MM.1S (cell line): ENCODE results near the gene ANTKMT.
A peak's percentile ranks its signal among the peaks of the same experiment; 100 is the strongest.

Experiments used
- DNase-seq: peaks from one replicate; pipeline ENCODE4 v3.0.0-alpha.2; 2015
- H2AFZ ChIP-seq: fragments of 300-600 bp; sonication (generic); 2 replicates; pipeline ENCODE4 v1.6.0; 2016; ENCODE audit warnings: antibody characterized with exemption, low read length
- H3F3A ChIP-seq: fragments of 300-600 bp; sonication (generic); 2 replicates; pipeline ENCODE4 v1.6.1; 2016; ENCODE audit warnings: mild to moderate bottlenecking, antibody characterized with exemption, low read length, moderate library complexity, mixed read lengths; ENCODE audit not compliant: insufficient read depth
- H3K27ac ChIP-seq: fragments of 300-600 bp; sonication (generic); 2 replicates; pipeline ENCODE4 v1.5.1; 2016; ENCODE audit warnings: mild to moderate bottlenecking, low read length
- H3K27me3 ChIP-seq: fragments of 300-600 bp; sonication (generic); replicated peaks from 2 replicates; pipeline ENCODE4 v1.6.0; 2016; ENCODE audit warnings: low read length; ENCODE audit not compliant: insufficient read depth
- H3K36me3 ChIP-seq: fragments of 300-600 bp; sonication (generic); replicated peaks from 2 replicates; pipeline ENCODE4 v1.6.1; 2016; ENCODE audit warnings: mild to moderate bottlenecking, low read length, mixed read lengths; ENCODE audit not compliant: insufficient read depth
- H3K4me1 ChIP-seq: fragments of 300-600 bp; sonication (generic); 2 replicates; pipeline ENCODE4 v1.6.1; 2016; ENCODE audit warnings: low read length, mixed read lengths
- H3K4me2 ChIP-seq: fragments of 300-600 bp; sonication (generic); 2 replicates; pipeline ENCODE4 v1.6.0; 2016; ENCODE audit warnings: low read depth, low read length
- H3K4me3 ChIP-seq: fragments of 300-600 bp; sonication (generic); 2 replicates; pipeline ENCODE4 v1.5.1; 2016; ENCODE audit warnings: low read length, mixed read lengths
- H3K79me2 ChIP-seq: fragments of 300-600 bp; sonication (generic); 2 replicates; pipeline ENCODE4 v1.6.1; 2016; ENCODE audit warnings: mixed run types, low read length, mixed read lengths
- H3K9ac ChIP-seq: fragments of 300-600 bp; sonication (generic); 2 replicates; pipeline ENCODE4 v1.6.1; 2016; ENCODE audit warnings: low read length, mixed read lengths
- H3K9me2 ChIP-seq: fragments of 300-600 bp; sonication (generic); replicated peaks from 2 replicates; pipeline ENCODE4 v1.6.1; 2016; ENCODE audit warnings: mild to moderate bottlenecking, low read length, mixed read lengths; ENCODE audit not compliant: insufficient read depth
- H3K9me3 ChIP-seq: fragments of 300-600 bp; sonication (generic); replicated peaks from 2 replicates; pipeline ENCODE4 v1.6.1; 2016; ENCODE audit warnings: mild to moderate bottlenecking, low read length, mixed read lengths; ENCODE audit not compliant: insufficient read depth
- H4K20me1 ChIP-seq: fragments of 300-600 bp; sonication (generic); 2 replicates; pipeline ENCODE4 v1.6.1; 2016; ENCODE audit warnings: mild to moderate bottlenecking, low read length, moderate library complexity, mixed read lengths; ENCODE audit not compliant: insufficient read depth
- CTCF ChIP-seq: fragments of 300-600 bp; sonication (generic); IDR thresholded peaks from 2 replicates; pipeline ENCODE4 v1.5.1; 2016; ENCODE audit warnings: antibody characterized with exemption, low read length, mixed read lengths
- EZH2 ChIP-seq: fragments of 300-600 bp; sonication (generic); optimal IDR thresholded peaks from 2 replicates; pipeline ENCODE3; 2017; ENCODE audit warnings: low read depth, mild to moderate bottlenecking, antibody characterized with exemption, low read length, mixed read lengths
- EZH2phosphoT487 ChIP-seq: fragments of 300-600 bp; sonication (generic); IDR thresholded peaks from 2 replicates; pipeline ENCODE4 v1.6.1; 2018; ENCODE audit warnings: antibody characterized with exemption, low read length

Gene ANTKMT

GRCh38 chr16:695355-696089, 25.4 kb upstream of the ANTKMT start:
- Histone ChIP-seq H3K9ac (no peak overlapping the region), H3K9me3 (no peaks in the 10 kb centered on the region), H4K20me1 (no peaks in the 10 kb centered on the region), H3K4me2 (no peak overlapping the region), H3K4me3 (no peak overlapping the region), H3K36me3 (no peaks in the 10 kb centered on the region), H3K9me2 (no peaks in the 10 kb centered on the region), H3K4me1 (no peaks in the 10 kb centered on the region), H3F3A (no peaks in the 10 kb centered on the region), H2AFZ (no peak overlapping the region), H3K79me2 (no peaks in the 10 kb centered on the region), H3K27me3 (peaks cover 79% of the 10 kb centered on the region), H3K27ac (no peak overlapping the region)
- TF ChIP-seq EZH2phosphoT487 (no peak), EZH2 (no peak), CTCF (no peak)
- DNase-seq = no peak

DNA sequence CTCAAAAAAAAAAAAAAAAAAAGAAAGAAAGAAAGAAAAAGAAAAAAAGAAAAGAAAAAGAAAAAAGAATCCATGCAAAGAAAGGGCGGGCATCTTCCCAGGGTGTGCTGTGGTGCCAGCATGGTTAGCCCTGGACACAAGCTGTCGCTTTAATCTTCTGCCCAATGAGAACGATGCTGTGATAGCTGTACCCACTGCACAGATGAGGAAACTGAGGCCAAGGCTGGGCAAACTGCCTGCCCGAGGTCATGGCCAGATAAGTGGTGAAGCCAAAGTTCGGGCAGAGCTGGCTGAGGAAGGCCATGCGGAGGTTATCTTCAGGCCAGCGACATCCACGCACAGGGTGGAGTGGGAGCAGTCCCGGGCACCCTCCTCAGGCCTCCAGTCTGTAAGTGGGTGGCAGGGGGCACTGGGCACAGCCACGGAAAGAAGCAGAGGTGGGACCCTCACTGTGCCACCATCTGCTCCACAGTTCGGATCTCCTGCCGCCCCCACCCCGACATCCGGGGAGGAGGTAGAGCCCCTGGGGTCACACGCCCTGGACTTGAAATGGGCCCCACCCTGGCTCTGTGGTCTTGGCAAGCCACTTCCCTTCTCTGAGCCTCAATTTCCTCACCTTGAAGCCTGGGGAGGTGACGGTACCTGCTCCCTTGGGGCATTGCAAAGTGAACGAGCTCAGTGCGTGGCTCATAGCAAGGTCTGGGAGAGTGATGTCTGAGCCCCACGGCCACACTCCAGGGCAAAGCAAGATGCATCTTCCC, 21.9 kb upstream of the ANTKMT start:
- Histone ChIP-seq H3K27ac (no peak overlapping the region), H2AFZ (no peak overlapping the region), H4K20me1 (no peaks in the 10 kb centered on the region), H3K4me3 (no peak overlapping the region), H3K4me1 (no peaks in the 10 kb centered on the region), H3K27me3 (peaks cover 82% of the 10 kb centered on the region), H3K4me2 (no peak overlapping the region), H3K9ac (no peak overlapping the region), H3K9me3 (no peaks in the 10 kb centered on the region), H3K79me2 (no peaks in the 10 kb centered on the region), H3K9me2 (no peaks in the 10 kb centered on the region), H3F3A (no peaks in the 10 kb centered on the region), H3K36me3 (no peaks in the 10 kb centered on the region)
- no peak for DNase-seq
- TF ChIP-seq CTCF (no peak), EZH2 (no peak), EZH2phosphoT487 (no peak)

GRCh38 chr16:700684-701584, 20.0 kb upstream of the ANTKMT start:
- Histone ChIP-seq H3K36me3 (no peaks in the 10 kb centered on the region), H3K9me2 (no peaks in the 10 kb centered on the region), H3K4me3 (no peak overlapping the region), H3F3A (no peaks in the 10 kb centered on the region), H3K4me2 (no peak overlapping the region), H3K79me2 (no peaks in the 10 kb centered on the region), H3K9ac (no peak overlapping the region), H3K4me1 (no peaks in the 10 kb centered on the region), H3K27ac (no peak overlapping the region), H4K20me1 (no peaks in the 10 kb centered on the region), H2AFZ (no peak overlapping the region), H3K27me3 (peaks cover 77% of the 10 kb centered on the region), H3K9me3 (no peaks in the 10 kb centered on the region)
- no peak for DNase-seq
- TF ChIP-seq EZH2 (peak; percentile 56), CTCF (no peak)
